AG04449 (cell line): ENCODE data around the gene GAS2L1.

ENCODE experiments used
- CTCF ChIA-PET: fragments of 350-600 bp; formaldehyde crosslinking; extraction: SDS; loops from one replicate; lab custom pipeline; 2021; ENCODE audit warnings: antibody characterized with exemption; lab: Yijun Ruan, JAX
- POLR2A ChIA-PET: fragments of 400-600, 350-600 bp; formaldehyde crosslinking; extraction: SDS; loops from one replicate; lab custom pipeline; 2020; ENCODE audit warnings: antibody characterized with exemption, inconsistent platforms; lab: Yijun Ruan, JAX
- DNase-seq: peaks from one replicate; pipeline ENCODE4 v3.0.0-alpha.2; 2010; ENCODE audit warnings: low read depth, low spot score
- H3K4me3 ChIP-seq: 2 replicates; pipeline ENCODE4 v1.5.1; 2011; ENCODE audit warnings: low read depth, mild to moderate bottlenecking, control low read depth, low read length
- TF ChIP-seq, protein P1 (sequence below): IDR thresholded peaks from one replicate; pipeline ENCODE4 v1.5.1; 2011; ENCODE audit warnings: mild to moderate bottlenecking, moderate library complexity, low read length, control low read depth, inconsistent platforms; ENCODE audit not compliant: insufficient read depth; ENCODE audit errors: missing control alignments

The GAS2L1 gene

DNA sequence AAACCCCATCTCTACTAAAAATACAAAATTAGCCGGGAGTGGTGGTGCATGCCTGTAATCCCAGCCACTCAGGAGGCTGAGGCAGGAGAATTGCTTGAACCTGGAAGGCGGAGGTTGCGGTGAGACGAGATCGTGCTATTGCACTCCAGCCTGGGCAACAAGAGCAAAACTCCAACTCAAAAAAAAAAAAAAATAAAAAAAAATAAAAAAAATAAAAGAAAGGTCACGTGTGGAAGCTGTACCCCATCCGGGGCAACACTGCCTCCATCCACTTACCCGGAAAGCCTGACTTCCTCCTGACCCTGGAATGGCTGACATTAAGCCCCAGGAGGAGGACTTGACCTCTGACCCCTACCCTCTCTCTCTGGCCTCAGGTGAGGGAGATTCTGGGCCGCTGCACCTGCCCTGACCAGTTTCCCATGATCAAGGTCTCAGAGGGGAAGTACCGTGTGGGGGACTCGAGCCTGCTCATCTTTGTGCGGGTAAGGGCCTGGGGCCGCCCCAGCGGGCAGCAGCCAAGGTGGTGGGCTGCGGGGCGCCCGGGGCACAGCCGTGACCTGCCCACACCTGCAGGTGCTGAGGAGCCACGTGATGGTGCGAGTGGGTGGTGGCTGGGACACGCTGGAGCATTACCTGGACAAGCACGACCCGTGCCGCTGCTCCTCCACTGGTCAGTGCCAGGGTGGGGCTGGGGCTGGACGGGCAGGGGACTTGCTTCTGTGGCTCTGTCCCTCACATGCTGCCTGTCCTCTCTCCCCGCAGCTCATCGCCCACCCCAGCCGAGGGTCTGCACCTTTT lies 3.8 kb downstream of the GAS2L1 start:
- no peak overlapping the region for H3K4me3 ChIP-seq
- POLR2A ChIA-PET = no interaction called here
- CTCF ChIA-PET = interaction anchor here (0.8 to 1.3 kb wide), 2 partner anchors 30 to 49 kb away, joined by 3 to 5 read pairs; no protein-coding TSS in a partner anchor
- TF ChIP-seq, protein P1, sequence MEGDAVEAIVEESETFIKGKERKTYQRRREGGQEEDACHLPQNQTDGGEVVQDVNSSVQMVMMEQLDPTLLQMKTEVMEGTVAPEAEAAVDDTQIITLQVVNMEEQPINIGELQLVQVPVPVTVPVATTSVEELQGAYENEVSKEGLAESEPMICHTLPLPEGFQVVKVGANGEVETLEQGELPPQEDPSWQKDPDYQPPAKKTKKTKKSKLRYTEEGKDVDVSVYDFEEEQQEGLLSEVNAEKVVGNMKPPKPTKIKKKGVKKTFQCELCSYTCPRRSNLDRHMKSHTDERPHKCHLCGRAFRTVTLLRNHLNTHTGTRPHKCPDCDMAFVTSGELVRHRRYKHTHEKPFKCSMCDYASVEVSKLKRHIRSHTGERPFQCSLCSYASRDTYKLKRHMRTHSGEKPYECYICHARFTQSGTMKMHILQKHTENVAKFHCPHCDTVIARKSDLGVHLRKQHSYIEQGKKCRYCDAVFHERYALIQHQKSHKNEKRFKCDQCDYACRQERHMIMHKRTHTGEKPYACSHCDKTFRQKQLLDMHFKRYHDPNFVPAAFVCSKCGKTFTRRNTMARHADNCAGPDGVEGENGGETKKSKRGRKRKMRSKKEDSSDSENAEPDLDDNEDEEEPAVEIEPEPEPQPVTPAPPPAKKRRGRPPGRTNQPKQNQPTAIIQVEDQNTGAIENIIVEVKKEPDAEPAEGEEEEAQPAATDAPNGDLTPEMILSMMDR = no peak
- no peak for DNase-seq

DNA sequence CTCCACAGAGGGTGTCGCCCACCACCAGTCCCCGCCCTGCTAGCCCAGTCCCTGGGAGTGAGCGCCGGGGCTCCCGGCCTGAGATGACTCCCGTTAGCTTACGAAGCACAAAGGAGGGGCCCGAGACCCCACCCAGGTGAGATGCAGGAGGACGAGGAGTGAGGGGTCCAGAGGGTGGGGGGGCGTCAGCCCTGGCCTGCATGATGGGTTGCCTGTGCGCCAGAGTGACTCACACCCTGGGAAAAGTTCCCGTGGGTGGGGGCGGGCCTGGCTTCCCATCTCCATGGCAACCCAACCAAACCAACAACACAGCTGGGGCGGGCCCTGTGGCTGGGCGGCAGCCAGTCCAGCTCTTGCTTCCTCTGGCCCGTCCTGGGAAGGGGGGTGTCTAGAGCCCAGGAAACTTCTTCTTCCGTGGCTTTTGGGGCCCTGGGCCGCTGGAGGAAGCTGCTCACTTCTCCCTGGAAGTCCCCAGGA lies 4.5 kb downstream of the GAS2L1 start:
- H3K4me3 ChIP-seq = no peak overlapping the region
- ChIA-PET POLR2A (no interaction called here), CTCF (interaction anchor here (0.8 to 1.3 kb wide), 2 partner anchors 30 to 48 kb away, joined by 3 to 5 read pairs; no protein-coding TSS in a partner anchor)
- TF ChIP-seq, protein P1 = no peak
- peak; percentile 75 for DNase-seq

GRCh38 chr22:29311464-29312217 lies 5.2 kb downstream of the GAS2L1 start:
- no peak for DNase-seq
- ChIA-PET CTCF (interaction anchor here (1.3 to 3.4 kb wide), 3 partner anchors 14 to 48 kb away, joined by 5 to 13 read pairs (median 7); no protein-coding TSS in a partner anchor), POLR2A (no interaction called here)
- TF ChIP-seq, protein P1 = no peak
- no peak overlapping the region for H3K4me3 ChIP-seq

DNA sequence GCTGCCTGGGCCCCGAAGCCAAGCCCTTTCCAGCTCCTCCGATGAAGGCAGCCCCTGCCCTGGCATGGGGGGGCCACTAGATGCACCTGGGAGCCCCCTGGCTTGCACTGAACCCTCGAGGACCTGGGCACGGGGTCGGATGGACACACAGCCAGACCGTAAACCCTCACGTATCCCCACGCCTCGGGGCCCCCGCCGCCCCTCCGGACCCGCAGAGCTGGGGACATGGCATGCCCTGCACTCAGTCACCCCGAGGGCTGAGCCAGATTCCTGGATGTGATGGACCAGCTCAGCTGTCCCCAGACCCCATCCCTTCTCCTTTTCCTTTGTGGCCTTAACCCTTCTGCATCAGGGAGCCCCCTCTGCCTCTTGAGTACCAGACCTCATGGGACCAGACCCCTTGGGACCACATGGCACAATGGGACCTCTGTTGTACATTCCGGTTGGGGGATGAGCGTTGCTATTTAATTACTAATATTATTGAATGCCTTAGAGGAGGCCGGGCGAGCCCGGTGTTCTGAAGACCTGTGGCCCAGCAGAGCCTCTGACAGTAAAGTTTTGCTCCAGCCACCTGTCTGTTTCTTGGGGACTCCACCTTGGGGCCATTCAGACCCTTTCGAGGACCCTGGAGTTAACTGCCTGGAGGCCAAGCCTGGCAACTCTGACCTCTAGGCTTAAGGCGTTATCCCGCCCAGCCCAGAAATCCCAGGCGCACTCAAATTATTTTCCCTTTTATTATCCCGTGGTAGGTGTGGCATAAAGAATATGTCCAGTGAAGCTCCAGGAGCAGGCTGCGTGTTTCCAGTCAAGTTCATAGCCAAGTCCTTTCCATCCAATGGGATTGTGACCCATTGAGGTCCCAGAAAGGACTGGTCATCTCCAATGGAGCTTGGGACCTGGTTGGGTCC lies 6.0 kb downstream of the GAS2L1 start:
- ChIA-PET POLR2A (interaction anchor here (0.7 kb wide), 1 partner anchor 47 kb away, joined by 3 read pairs; no protein-coding TSS in a partner anchor), CTCF (interaction anchor here (0.7 to 3.4 kb wide), 9 partner anchors 9 to 73 kb away, joined by 3 to 13 read pairs (median 5); no protein-coding TSS in a partner anchor)
- no peak for DNase-seq
- H3K4me3 ChIP-seq = no peak overlapping the region
- TF ChIP-seq, protein P1 = no peak

- CTCF ChIA-PET = interaction anchor here (0.7 to 3.4 kb wide), 10 partner anchors 9 to 72 kb away, joined by 3 to 13 read pairs (median 4); partner anchors contain the start of gene EWSR1
These were observed 6.7 kb downstream of the GAS2L1 start for GRCh38 chr22:29313126-29313575.

More at GRCh38 chr22:29313126-29313575, 6.7 kb downstream of the GAS2L1 start:
- H3K4me3 ChIP-seq = no peak overlapping the region
- TF ChIP-seq, protein P1 = peak; percentile 61
- no peak for DNase-seq
- POLR2A ChIA-PET = interaction anchor here (0.7 kb wide), 1 partner anchor 47 kb away, joined by 3 read pairs; no protein-coding TSS in a partner anchor
